ENCODE data around the gene KIF6.

KIF6 gene

GRCh38 chr6:39476151-39476550 lies 249.1 kb downstream of the KIF6 start:
- Histone ChIP-seq H3K27ac (ENCODE audit: insufficient read depth in 1 of 2, low read depth in 1 of 2, low read length in 2 of 2, poor library complexity in 1 of 2, severe bottlenecking in 2 of 2) (no peak overlapping the region), H3K36me3 (ENCODE audit: control insufficient read depth in 4 of 4, insufficient read depth in 4 of 4, low read length in 3 of 4) (no peaks in the 10 kb centered on the region), H3K9me3 (ENCODE audit: control extremely low read depth in 1 of 5, control insufficient read depth in 4 of 5, insufficient read depth in 2 of 5, low read depth in 1 of 5, low read length in 4 of 5) (no peaks in the 10 kb centered on the region), H3K27me3 (replicated peaks in 2 of 5; ENCODE audit: control insufficient read depth in 4 of 5, insufficient read depth in 5 of 5, low read length in 4 of 5) (peaks cover 0 to 26% (median 13%) of the 10 kb centered on the region in 5 experiments), H3K4me1 (ENCODE audit: control extremely low read depth in 1 of 4, control insufficient read depth in 4 of 4, insufficient read depth in 4 of 4, low read length in 3 of 4) (peaks cover 0 to 5% (median 4%) of the 10 kb centered on the region in 4 experiments), H3K4me3 (ENCODE audit: control insufficient read depth in 1 of 7, extremely low read depth in 1 of 7, insufficient read depth in 4 of 7, low read depth in 2 of 7, low read length in 6 of 7) (no peak overlapping the region)
- DNase-seq: no peak
- WGBS (ENCODE audit: insufficient coverage): 100% methylated on average over 1 of the region's 1 CpG
- CTCF ChIA-PET: no interaction called here
- POLR2A ChIA-PET: interaction anchor here (0.6 kb wide), 1 partner anchor 230 kb away, joined by 3 read pairs; no protein-coding TSS in a partner anchor

DNA sequence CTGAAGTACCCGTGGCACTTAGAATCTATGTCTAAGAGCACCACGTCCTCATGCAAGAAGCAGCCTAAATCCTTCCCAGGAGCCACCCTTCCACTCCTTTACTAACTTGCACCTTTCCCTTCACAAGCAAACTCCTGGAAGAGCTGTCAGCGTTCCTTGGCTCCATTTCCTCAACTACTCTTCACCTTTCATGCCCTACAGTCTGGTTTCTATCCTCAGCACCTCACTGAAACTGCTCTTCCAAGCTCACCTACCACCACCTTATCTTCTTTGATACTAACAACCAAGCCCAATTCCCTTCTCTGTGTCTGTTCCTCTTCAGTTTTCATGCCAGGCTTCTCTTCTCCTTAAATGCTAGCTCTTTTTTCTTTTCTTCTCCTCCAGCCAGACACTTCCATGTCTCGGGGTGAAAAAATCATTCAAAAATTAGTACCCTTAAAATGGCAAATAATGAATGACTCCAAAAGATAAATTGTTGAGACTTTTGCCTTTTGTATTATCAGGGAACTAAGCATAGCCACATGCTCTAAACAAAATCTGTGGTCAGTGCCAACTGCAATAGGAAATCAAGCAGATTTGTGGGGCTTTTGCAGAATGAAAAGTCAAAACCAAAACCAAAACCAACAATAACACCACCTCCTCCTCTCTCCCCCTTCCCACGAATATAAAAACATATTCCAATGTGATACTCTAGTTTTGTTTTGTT lies 253.1 kb downstream of the KIF6 start:
- peak; percentile 14 to 76 (median 70) for DNase-seq
- H3K36me3 ChIP-seq (ENCODE audit: control insufficient read depth in 4 of 4, insufficient read depth in 4 of 4, low read length in 3 of 4): no peaks in the 10 kb centered on the region
- H3K4me1 ChIP-seq (ENCODE audit: control extremely low read depth in 1 of 4, control insufficient read depth in 4 of 4, insufficient read depth in 4 of 4, low read length in 3 of 4): peaks cover 0 to 5% (median 4%) of the 10 kb centered on the region in 4 experiments
- ChIA-PET POLR2A (interaction anchor here (0.6 kb wide), 1 partner anchor 10 kb away, joined by 3 read pairs; no protein-coding TSS in a partner anchor), CTCF (no interaction called here)
- H3K27ac ChIP-seq (ENCODE audit: insufficient read depth in 1 of 2, low read depth in 1 of 2, low read length in 2 of 2, poor library complexity in 1 of 2, severe bottlenecking in 2 of 2): no peak overlapping the region
- peak overlapping the region in 2 of 7 experiments; percentile 19 for H3K4me3 ChIP-seq (ENCODE audit: control insufficient read depth in 1 of 7, extremely low read depth in 1 of 7, insufficient read depth in 4 of 7, low read depth in 2 of 7, low read length in 6 of 7)
- 84% methylated on average over 3 of the region's 5 CpGs for WGBS (ENCODE audit: insufficient coverage)
- peaks cover 0 to 13% (median 0%) of the 10 kb centered on the region in 5 experiments for H3K9me3 ChIP-seq (ENCODE audit: control extremely low read depth in 1 of 5, control insufficient read depth in 4 of 5, insufficient read depth in 2 of 5, low read depth in 1 of 5, low read length in 4 of 5)
- H3K27me3 ChIP-seq (replicated peaks in 2 of 5; ENCODE audit: control insufficient read depth in 4 of 5, insufficient read depth in 5 of 5, low read length in 4 of 5): peaks cover 0 to 41% (median 15%) of the 10 kb centered on the region in 5 experiments

DNA sequence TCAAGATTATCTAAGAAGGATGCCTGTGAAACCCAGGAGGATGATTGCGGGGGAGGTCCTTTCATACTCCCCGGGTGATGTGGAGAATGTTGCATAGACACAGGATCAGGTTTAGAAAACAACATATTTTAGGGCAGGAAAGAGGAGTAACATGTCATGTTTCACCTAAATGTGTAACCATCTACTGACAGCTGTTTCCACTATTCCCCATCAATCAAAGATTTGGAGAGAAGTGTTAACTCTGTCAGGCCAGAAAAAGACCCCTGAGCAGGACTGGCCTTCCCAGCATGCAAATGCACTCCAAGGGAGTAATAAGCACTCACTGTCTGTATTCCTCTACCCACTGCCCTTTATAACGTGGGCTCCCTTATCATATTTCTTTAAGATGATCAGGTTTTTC lies 254.7 kb downstream of the KIF6 start:
- no peak overlapping the region for H3K4me3 ChIP-seq (ENCODE audit: control insufficient read depth in 1 of 7, extremely low read depth in 1 of 7, insufficient read depth in 4 of 7, low read depth in 2 of 7, low read length in 6 of 7)
- POLR2A ChIA-PET: no interaction called here
- H3K36me3 ChIP-seq (ENCODE audit: control insufficient read depth in 4 of 4, insufficient read depth in 4 of 4, low read length in 3 of 4): no peaks in the 10 kb centered on the region
- DNase-seq: no peak
- 100% methylated on average over 1 of the region's 3 CpGs for WGBS (ENCODE audit: insufficient coverage)
- peaks cover 0 to 16% (median 3%) of the 10 kb centered on the region in 5 experiments for H3K9me3 ChIP-seq (ENCODE audit: control extremely low read depth in 1 of 5, control insufficient read depth in 4 of 5, insufficient read depth in 2 of 5, low read depth in 1 of 5, low read length in 4 of 5)
- H3K4me1 ChIP-seq (ENCODE audit: control extremely low read depth in 1 of 4, control insufficient read depth in 4 of 4, insufficient read depth in 4 of 4, low read length in 3 of 4): peaks cover 0 to 5% (median 4%) of the 10 kb centered on the region in 4 experiments
- peaks cover 0 to 42% (median 15%) of the 10 kb centered on the region in 5 experiments for H3K27me3 ChIP-seq (replicated peaks in 2 of 5; ENCODE audit: control insufficient read depth in 4 of 5, insufficient read depth in 5 of 5, low read length in 4 of 5)
- CTCF ChIA-PET: no interaction called here
- no peak overlapping the region for H3K27ac ChIP-seq (ENCODE audit: insufficient read depth in 1 of 2, low read depth in 1 of 2, low read length in 2 of 2, poor library complexity in 1 of 2, severe bottlenecking in 2 of 2)

GRCh38 chr6:39468385-39468784 lies 256.8 kb downstream of the KIF6 start:
- DNase-seq: no peak
- Histone ChIP-seq H3K36me3 (ENCODE audit: control insufficient read depth in 4 of 4, insufficient read depth in 4 of 4, low read length in 3 of 4) (no peaks in the 10 kb centered on the region), H3K27ac (ENCODE audit: insufficient read depth in 1 of 2, low read depth in 1 of 2, low read length in 2 of 2, poor library complexity in 1 of 2, severe bottlenecking in 2 of 2) (no peak overlapping the region), H3K27me3 (replicated peaks in 2 of 5; ENCODE audit: control insufficient read depth in 4 of 5, insufficient read depth in 5 of 5, low read length in 4 of 5) (peaks cover 0 to 36% (median 10%) of the 10 kb centered on the region in 5 experiments), H3K4me3 (ENCODE audit: control insufficient read depth in 1 of 7, extremely low read depth in 1 of 7, insufficient read depth in 4 of 7, low read depth in 2 of 7, low read length in 6 of 7) (no peak overlapping the region), H3K4me1 (ENCODE audit: control extremely low read depth in 1 of 4, control insufficient read depth in 4 of 4, insufficient read depth in 4 of 4, low read length in 3 of 4) (peaks cover 0 to 5% (median 4%) of the 10 kb centered on the region in 4 experiments), H3K9me3 (ENCODE audit: control extremely low read depth in 1 of 5, control insufficient read depth in 4 of 5, insufficient read depth in 2 of 5, low read depth in 1 of 5, low read length in 4 of 5) (peaks cover 0 to 16% (median 3%) of the 10 kb centered on the region in 5 experiments)
- POLR2A ChIA-PET: no interaction called here
- CTCF ChIA-PET: no interaction called here
- WGBS (ENCODE audit: insufficient coverage): 100% methylated on average over 1 of the region's 1 CpG

- 62% methylated on average over 1 of the region's 1 CpG for WGBS (ENCODE audit: insufficient coverage)
- ChIA-PET CTCF (no interaction called here), POLR2A (no interaction called here)
- Histone ChIP-seq H3K27ac (ENCODE audit: insufficient read depth in 1 of 2, low read depth in 1 of 2, low read length in 2 of 2, poor library complexity in 1 of 2, severe bottlenecking in 2 of 2) (no peak overlapping the region), H3K9me3 (ENCODE audit: control extremely low read depth in 1 of 5, control insufficient read depth in 4 of 5, insufficient read depth in 2 of 5, low read depth in 1 of 5, low read length in 4 of 5) (peaks cover 0 to 16% (median 3%) of the 10 kb centered on the region in 5 experiments), H3K4me3 (ENCODE audit: control insufficient read depth in 1 of 7, extremely low read depth in 1 of 7, insufficient read depth in 4 of 7, low read depth in 2 of 7, low read length in 6 of 7) (no peak overlapping the region), H3K27me3 (replicated peaks in 2 of 5; ENCODE audit: control insufficient read depth in 4 of 5, insufficient read depth in 5 of 5, low read length in 4 of 5) (peaks cover 0 to 31% (median 6%) of the 10 kb centered on the region in 5 experiments), H3K36me3 (ENCODE audit: control insufficient read depth in 4 of 4, insufficient read depth in 4 of 4, low read length in 3 of 4) (no peaks in the 10 kb centered on the region), H3K4me1 (ENCODE audit: control extremely low read depth in 1 of 4, control insufficient read depth in 4 of 4, insufficient read depth in 4 of 4, low read length in 3 of 4) (no peaks in the 10 kb centered on the region)
- DNase-seq: no peak
These were observed 258.6 kb downstream of the KIF6 start for GRCh38 chr6:39466631-39467030.

DNA sequence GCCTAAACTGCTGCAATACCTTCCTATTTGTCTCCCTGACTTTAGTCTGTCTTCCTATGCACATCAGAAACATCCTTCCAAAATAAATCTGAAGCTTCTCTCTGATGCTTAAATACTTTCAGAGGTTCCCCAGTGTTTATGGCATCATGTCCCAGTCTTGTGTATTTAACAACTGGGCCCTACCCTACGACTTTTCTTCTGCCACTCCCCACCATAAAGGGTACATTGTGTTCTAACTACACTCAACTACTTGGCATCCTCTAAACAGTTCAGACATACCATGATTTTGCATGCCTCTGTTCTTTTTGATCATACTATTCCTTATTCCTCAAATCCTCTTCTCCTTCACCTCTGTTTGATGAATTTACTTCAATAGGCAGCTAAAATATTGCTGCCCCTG lies 259.7 kb downstream of the KIF6 start:
- H3K36me3 ChIP-seq (ENCODE audit: control insufficient read depth in 4 of 4, insufficient read depth in 4 of 4, low read length in 3 of 4): no peaks in the 10 kb centered on the region
- H3K4me3 ChIP-seq (ENCODE audit: control insufficient read depth in 1 of 7, extremely low read depth in 1 of 7, insufficient read depth in 4 of 7, low read depth in 2 of 7, low read length in 6 of 7): no peak overlapping the region
- ChIA-PET POLR2A (no interaction called here), CTCF (no interaction called here)
- peaks cover 0 to 21% (median 0%) of the 10 kb centered on the region in 5 experiments for H3K27me3 ChIP-seq (replicated peaks in 2 of 5; ENCODE audit: control insufficient read depth in 4 of 5, insufficient read depth in 5 of 5, low read length in 4 of 5)
- H3K4me1 ChIP-seq (ENCODE audit: control extremely low read depth in 1 of 4, control insufficient read depth in 4 of 4, insufficient read depth in 4 of 4, low read length in 3 of 4): no peaks in the 10 kb centered on the region
- no peak for DNase-seq
- 100% methylated on average over 1 of the region's 1 CpG for WGBS (ENCODE audit: insufficient coverage)
- H3K27ac ChIP-seq (ENCODE audit: insufficient read depth in 1 of 2, low read depth in 1 of 2, low read length in 2 of 2, poor library complexity in 1 of 2, severe bottlenecking in 2 of 2): no peak overlapping the region
- H3K9me3 ChIP-seq (ENCODE audit: control extremely low read depth in 1 of 5, control insufficient read depth in 4 of 5, insufficient read depth in 2 of 5, low read depth in 1 of 5, low read length in 4 of 5): peaks cover 0 to 18% (median 3%) of the 10 kb centered on the region in 5 experiments

GRCh38 chr6:39464067-39464466 lies 261.1 kb downstream of the KIF6 start:
- no peak overlapping the region for H3K27ac ChIP-seq (ENCODE audit: insufficient read depth in 1 of 2, low read depth in 1 of 2, low read length in 2 of 2, poor library complexity in 1 of 2, severe bottlenecking in 2 of 2)
- no peaks in the 10 kb centered on the region for H3K4me1 ChIP-seq (ENCODE audit: control extremely low read depth in 1 of 4, control insufficient read depth in 4 of 4, insufficient read depth in 4 of 4, low read length in 3 of 4)
- H3K4me3 ChIP-seq (ENCODE audit: control insufficient read depth in 1 of 7, extremely low read depth in 1 of 7, insufficient read depth in 4 of 7, low read depth in 2 of 7, low read length in 6 of 7): no peak overlapping the region
- DNase-seq: no peak
- no peaks in the 10 kb centered on the region for H3K36me3 ChIP-seq (ENCODE audit: control insufficient read depth in 4 of 4, insufficient read depth in 4 of 4, low read length in 3 of 4)
- H3K9me3 ChIP-seq (ENCODE audit: control extremely low read depth in 1 of 5, control insufficient read depth in 4 of 5, insufficient read depth in 2 of 5, low read depth in 1 of 5, low read length in 4 of 5): peaks cover 0 to 14% (median 3%) of the 10 kb centered on the region in 5 experiments
- WGBS (ENCODE audit: insufficient coverage): 93% methylated on average over 4 of the region's 5 CpGs
- POLR2A ChIA-PET: no interaction called here
- peaks cover 0 to 12% (median 0%) of the 10 kb centered on the region in 5 experiments for H3K27me3 ChIP-seq (replicated peaks in 2 of 5; ENCODE audit: control insufficient read depth in 4 of 5, insufficient read depth in 5 of 5, low read length in 4 of 5)
- CTCF ChIA-PET: no interaction called here
